ENCODE measurements around the gene ADPRHL1.

Gene ADPRHL1

DNA sequence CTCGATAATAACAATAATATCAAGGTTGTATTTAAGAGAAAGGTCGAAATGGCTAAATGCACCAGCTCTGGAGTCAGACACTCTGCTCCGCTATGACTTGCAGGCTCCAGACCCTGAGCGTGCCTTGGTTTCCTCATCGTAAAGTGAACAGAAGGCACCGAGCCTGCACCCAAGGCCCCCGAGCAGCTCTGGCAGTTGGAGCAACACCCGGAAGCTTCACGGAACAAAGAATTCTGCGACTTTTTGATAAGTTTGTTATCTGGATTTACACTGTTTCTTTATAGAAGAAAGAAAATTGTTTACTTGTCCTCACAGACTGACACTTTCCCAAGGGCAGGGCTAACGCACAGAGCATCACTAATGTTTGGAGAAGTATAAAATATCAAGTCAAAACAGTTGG, 93.7 kb downstream of the ADPRHL1 start:
- Histone ChIP-seq H3K9ac (ENCODE audit: low read length) (no peak overlapping the region), H3K4me2 (ENCODE audit: low read depth, low read length) (no peak overlapping the region), H3K79me2 (ENCODE audit: low read length) (no peaks in the 10 kb centered on the region), H3K36me3 (replicated peaks; ENCODE audit: insufficient read depth, low read length) (no peaks in the 10 kb centered on the region), H3F3A (ENCODE audit: insufficient read depth, low read length) (no peaks in the 10 kb centered on the region), H3K27ac (ENCODE audit: low read length) (no peak overlapping the region), H3K9me3 (replicated peaks; ENCODE audit: insufficient read depth, low read length) (no peaks in the 10 kb centered on the region), H3K4me3 (ENCODE audit: low read length) (no peak overlapping the region), H4K20me1 (ENCODE audit: insufficient read depth, low read length) (no peaks in the 10 kb centered on the region), H3K9me2 (replicated peaks; ENCODE audit: insufficient read depth, low read length) (no peaks in the 10 kb centered on the region), H3K4me1 (ENCODE audit: low read length) (no peaks in the 10 kb centered on the region), H2AFZ (ENCODE audit: low read length) (no peak overlapping the region), H3K27me3 (replicated peaks; ENCODE audit: insufficient read depth, low read length) (peaks cover 77% of the 10 kb centered on the region)
- TF ChIP-seq EZH2phosphoT487 (IDR thresholded peaks at IDR 0.05; ENCODE audit: low read length) (no peak), EZH2 (optimal IDR thresholded peaks at IDR 0.05; ENCODE audit: low read depth, low read length) (no peak), CTCF (IDR thresholded peaks at IDR 0.05; ENCODE audit: low read length) (no peak)
- no peak for DNase-seq

DNA sequence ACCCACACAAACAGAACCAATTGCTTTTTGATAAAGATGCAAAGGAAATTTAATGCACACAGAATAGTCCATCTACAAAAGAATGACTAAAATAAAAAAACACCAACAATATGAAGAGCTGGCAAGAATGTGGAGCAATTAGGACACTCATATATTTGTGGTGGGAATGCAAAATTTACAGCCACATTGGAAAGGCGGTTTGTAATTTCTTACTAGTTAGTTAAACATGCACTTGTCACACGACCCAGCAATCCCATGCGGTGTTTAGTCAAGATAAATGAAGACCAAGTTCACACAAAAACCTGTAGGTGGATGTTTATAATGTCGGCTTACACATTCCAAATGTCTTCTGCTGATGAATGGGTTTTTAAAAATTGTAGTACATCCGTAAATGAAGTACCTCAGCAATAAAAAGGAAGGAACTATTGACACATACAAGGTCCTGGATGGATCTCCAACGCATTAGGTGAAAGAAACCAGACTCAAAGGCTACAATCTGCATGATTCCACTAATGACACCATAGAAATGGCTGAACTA, 94.6 kb downstream of the ADPRHL1 start:
- no peak overlapping the region for H2AFZ ChIP-seq (ENCODE audit: low read length)

GRCh38 chr13:113357529-113357928, 95.8 kb downstream of the ADPRHL1 start:
- H3K9me2 ChIP-seq (replicated peaks; ENCODE audit: insufficient read depth, low read length), result no peaks in the 10 kb centered on the region
- H3K9me3 ChIP-seq (replicated peaks; ENCODE audit: insufficient read depth, low read length), result no peaks in the 10 kb centered on the region
- H3K27ac ChIP-seq (ENCODE audit: low read length), result no peak overlapping the region
- no peak for DNase-seq
- H3F3A ChIP-seq (ENCODE audit: insufficient read depth, low read length), result no peaks in the 10 kb centered on the region
- H4K20me1 ChIP-seq (ENCODE audit: insufficient read depth, low read length), result no peaks in the 10 kb centered on the region
- H3K4me1 ChIP-seq (ENCODE audit: low read length), result no peaks in the 10 kb centered on the region
- H2AFZ ChIP-seq (ENCODE audit: low read length), result no peak overlapping the region
- peaks cover 88% of the 10 kb centered on the region for H3K27me3 ChIP-seq (replicated peaks; ENCODE audit: insufficient read depth, low read length)
- no peaks in the 10 kb centered on the region for H3K36me3 ChIP-seq (replicated peaks; ENCODE audit: insufficient read depth, low read length)
- no peak overlapping the region for H3K9ac ChIP-seq (ENCODE audit: low read length)
- H3K4me2 ChIP-seq (ENCODE audit: low read depth, low read length), result no peak overlapping the region
- H3K79me2 ChIP-seq (ENCODE audit: low read length), result no peaks in the 10 kb centered on the region
- TF ChIP-seq CTCF (IDR thresholded peaks at IDR 0.05; ENCODE audit: low read length) (no peak), EZH2phosphoT487 (IDR thresholded peaks at IDR 0.05; ENCODE audit: low read length) (no peak), EZH2 (optimal IDR thresholded peaks at IDR 0.05; ENCODE audit: low read depth, low read length) (no peak)
- no peak overlapping the region for H3K4me3 ChIP-seq (ENCODE audit: low read length)

More for the DNA sequence above, 94.6 kb downstream of the ADPRHL1 start:
- no peaks in the 10 kb centered on the region for H3K36me3 ChIP-seq (replicated peaks; ENCODE audit: insufficient read depth, low read length)
- no peak overlapping the region for H3K4me3 ChIP-seq (ENCODE audit: low read length)
- no peaks in the 10 kb centered on the region for H3K9me2 ChIP-seq (replicated peaks; ENCODE audit: insufficient read depth, low read length)
- no peak overlapping the region for H3K4me2 ChIP-seq (ENCODE audit: low read depth, low read length)
- peaks cover 82% of the 10 kb centered on the region for H3K27me3 ChIP-seq (replicated peaks; ENCODE audit: insufficient read depth, low read length)
- H3K9ac ChIP-seq (ENCODE audit: low read length), result no peak overlapping the region
- no peaks in the 10 kb centered on the region for H3K4me1 ChIP-seq (ENCODE audit: low read length)
- no peak overlapping the region for H3K27ac ChIP-seq (ENCODE audit: low read length)
- no peaks in the 10 kb centered on the region for H3F3A ChIP-seq (ENCODE audit: insufficient read depth, low read length)
- no peaks in the 10 kb centered on the region for H3K9me3 ChIP-seq (replicated peaks; ENCODE audit: insufficient read depth, low read length)
- no peak for DNase-seq
- H4K20me1 ChIP-seq (ENCODE audit: insufficient read depth, low read length), result no peaks in the 10 kb centered on the region
- no peak for TF ChIP-seq EZH2 (optimal IDR thresholded peaks at IDR 0.05; ENCODE audit: low read depth, low read length)
- no peaks in the 10 kb centered on the region for H3K79me2 ChIP-seq (ENCODE audit: low read length)

- Histone ChIP-seq H3K9ac (ENCODE audit: low read length) (no peak overlapping the region), H3K4me2 (ENCODE audit: low read depth, low read length) (no peak overlapping the region), H3K4me1 (ENCODE audit: low read length) (no peaks in the 10 kb centered on the region), H2AFZ (ENCODE audit: low read length) (no peak overlapping the region), H3K9me3 (replicated peaks; ENCODE audit: insufficient read depth, low read length) (no peaks in the 10 kb centered on the region), H3K9me2 (replicated peaks; ENCODE audit: insufficient read depth, low read length) (no peaks in the 10 kb centered on the region), H3K36me3 (replicated peaks; ENCODE audit: insufficient read depth, low read length) (no peaks in the 10 kb centered on the region), H3K27ac (ENCODE audit: low read length) (no peak overlapping the region), H3F3A (ENCODE audit: insufficient read depth, low read length) (no peaks in the 10 kb centered on the region), H4K20me1 (ENCODE audit: insufficient read depth, low read length) (no peaks in the 10 kb centered on the region), H3K79me2 (ENCODE audit: low read length) (no peaks in the 10 kb centered on the region), H3K4me3 (ENCODE audit: low read length) (no peak overlapping the region), H3K27me3 (replicated peaks; ENCODE audit: insufficient read depth, low read length) (peaks cover 87% of the 10 kb centered on the region)
- no peak for DNase-seq
- TF ChIP-seq EZH2phosphoT487 (IDR thresholded peaks at IDR 0.05; ENCODE audit: low read length) (no peak), CTCF (IDR thresholded peaks at IDR 0.05; ENCODE audit: low read length) (no peak), EZH2 (optimal IDR thresholded peaks at IDR 0.05; ENCODE audit: low read depth, low read length) (no peak)
These were observed 96.7 kb downstream of the ADPRHL1 start for GRCh38 chr13:113356596-113356995.

All from MM.1S (cell line).